H1 (cell line): ENCODE measurements around the gene NKX2-4. TPM values are rescaled to one million over a fixed set of nuclear protein-coding genes. Genes with fewer than 3 reads are reported as not detected.

Experiments
- CHD7 ChIP-seq: fragments of 300-600 bp; sonication (generic); IDR thresholded peaks from 2 replicates; pipeline ENCODE4 v1.7.1; 2012; ENCODE audit warnings: low read length, moderate library complexity, mild to moderate bottlenecking, inconsistent platforms; ENCODE audit not compliant: insufficient replicate concordance
- CREB1 ChIP-seq: IDR thresholded peaks from 2 replicates; pipeline ENCODE4 v1.6.1; 2012; ENCODE audit warnings: inconsistent platforms
- HDAC2 ChIP-seq, 2 experiments: fragments of 300-600 bp in 1 of 2; sonication (generic) in 1 of 2; IDR thresholded peaks; 2 replicates each; pipeline ENCODE4 v1.6.1; 2011 to 2012; ENCODE audit warnings: low read depth in 2 of 2, low read length in 2 of 2, mild to moderate bottlenecking in 2 of 2, moderate library complexity in 2 of 2, borderline replicate concordance in 1 of 2, inconsistent platforms in 1 of 2
- HDAC6 ChIP-seq: IDR thresholded peaks from one replicate; pipeline ENCODE4 v1.7.1; 2012; ENCODE audit warnings: low read depth, mild to moderate bottlenecking, inconsistent platforms, low read length, moderate library complexity
- JUN ChIP-seq: IDR thresholded peaks from 2 replicates; pipeline ENCODE4 v1.6.1; 2011; ENCODE audit warnings: low read depth, mild to moderate bottlenecking, improper control_type of control experiment, low read length
- KDM4A ChIP-seq: IDR thresholded peaks from one replicate; pipeline ENCODE4 v1.7.1; 2012; ENCODE audit warnings: low read depth, mild to moderate bottlenecking, moderate library complexity, low read length, inconsistent platforms; ENCODE audit not compliant: severe bottlenecking
- polyA plus RNA-seq, 7 experiments: library from polyadenylated mRNA; depleted of rRNA in 3 of 7; stranded (reverse) in 5 of 7; unstranded in 2 of 7; fragments of >200 nt in 5 of 7; fragments of 200-250 nt in 2 of 7; gene quantifications; 1 replicate in 5 of 7; 2 replicates in 1 of 7; 4 replicates in 1 of 7; pipeline versions ENCODE4 v1.2.1 to v1.2.3, GENCODE V29; 2011 to 2013; ENCODE audit warnings: missing spikeins in 2 of 7, mixed read lengths in 2 of 7
- total RNA-seq: library from RNA; stranded (reverse); fragmentation: NEBNext Ultra II Directional; extraction: Animal tissue kit (Norgen Biotek cat#: 25700); gene quantifications from 2 replicates; pipeline ENCODE4 v1.2.1, GENCODE V29; 2021

The NKX2-4 gene
- total and polyA plus RNA-seq, 2 of the 8 experiments (the other 6 are each of a cell fraction or from before 2014, with no cell fraction given), result 0.12 to 0.37 TPM

- no peak for TF ChIP-seq CHD7
- no peak for TF ChIP-seq CREB1
- TF ChIP-seq HDAC2 (IDR thresholded peaks at IDR 0.05; ENCODE audit: borderline replicate concordance in 1 of 2, low read depth in 2 of 2, low read length in 2 of 2), result no peak
- TF ChIP-seq HDAC6, result no peak
- no peak for TF ChIP-seq JUN
- no peak for TF ChIP-seq KDM4A
- TF ChIP-seq, all 59 proteins: peak for 0
These were observed 35.6 kb upstream of the NKX2-4 start (continued) for GRCh38 chr20:21432911-21433310.
